Measurements from ENCODE around the gene TSC22D3.

- TF ChIP-seq SMC3 (IDR thresholded peaks at IDR 0.05; ENCODE audit: low read depth, low read length) = no peak
- TF ChIP-seq CTCF (IDR thresholded peaks at IDR 0.05) = no peak
- TF ChIP-seq MAX (IDR thresholded peaks at IDR 0.05; ENCODE audit: low read depth) = no peak
Measured at GRCh38 chrX:107766470-107767150, 9.0 kb downstream of the TSC22D3 start.

Data from SK-N-SH (cell line).